Activated T-helper 1 cell treated with anti-CD3 and anti-CD28 coated beads, Interleukin-2, amount 50 U/mL, for 16 hours (primary cell): ENCODE data around the gene ADAMTS12.
"Not testable (repeated sequence)": the region's sequence is repeated elsewhere in the genome, so short reads cannot be mapped to it uniquely, and the experiment has no call there.

ENCODE experiments used
- DNase-seq, 2 donors: peaks; one replicate each; pipeline ENCODE4 v3.0.0-alpha.2; 2020; ENCODE audit warnings: low read depth in 1 of 2, low spot score in 1 of 2

The ADAMTS12 gene

GRCh38 chr5:33914844-33915243 lies 23.1 kb upstream of the ADAMTS12 start:
- not testable (repeated sequence) for DNase-seq

- DNase-seq: not testable (repeated sequence)
These were observed 14.5 kb upstream of the ADAMTS12 start for GRCh38 chr5:33906248-33906647.

GRCh38 chr5:33905381-33905780 lies 13.6 kb upstream of the ADAMTS12 start:
- DNase-seq: no peak

GRCh38 chr5:33903118-33903517 lies 11.3 kb upstream of the ADAMTS12 start:
- DNase-seq: no peak

- DNase-seq: no peak
These were observed 9.4 kb upstream of the ADAMTS12 start for GRCh38 chr5:33901156-33901555.

- no peak for DNase-seq
These were observed 2.8 kb upstream of the ADAMTS12 start for GRCh38 chr5:33894566-33894965.

- no peak for DNase-seq
These were observed 889 bp upstream of the ADAMTS12 start for GRCh38 chr5:33892620-33893137.

- DNase-seq: no peak
These were observed 373 bp downstream of the ADAMTS12 start for GRCh38 chr5:33891446-33891787.

GRCh38 chr5:33890131-33891032 lies 1.4 kb downstream of the ADAMTS12 start:
- no peak for DNase-seq

GRCh38 chr5:33888587-33888986 lies 3.2 kb downstream of the ADAMTS12 start:
- DNase-seq: no peak

- no peak for DNase-seq
These were observed 4.5 kb downstream of the ADAMTS12 start for GRCh38 chr5:33887268-33887667.

GRCh38 chr5:33886283-33886682 lies 5.5 kb downstream of the ADAMTS12 start:
- DNase-seq: no peak

- DNase-seq: no peak
These were observed 6.1 kb downstream of the ADAMTS12 start for GRCh38 chr5:33885679-33886078.

- no peak for DNase-seq
These were observed 8.3 kb downstream of the ADAMTS12 start for GRCh38 chr5:33883482-33883881.

- DNase-seq: no peak
These were observed 11.5 kb downstream of the ADAMTS12 start for GRCh38 chr5:33880319-33880718.

- no peak for DNase-seq
These were observed 14.3 kb downstream of the ADAMTS12 start for GRCh38 chr5:33877449-33877848.

- no peak for DNase-seq
These were observed 24.5 kb downstream of the ADAMTS12 start for GRCh38 chr5:33867241-33867640.

GRCh38 chr5:33859177-33859576 lies 32.6 kb downstream of the ADAMTS12 start:
- DNase-seq: not testable (repeated sequence)

- DNase-seq: no peak
These were observed 34.8 kb downstream of the ADAMTS12 start for GRCh38 chr5:33857037-33857436.

GRCh38 chr5:33855396-33855795 lies 36.4 kb downstream of the ADAMTS12 start:
- DNase-seq: no peak

GRCh38 chr5:33854733-33855151 lies 37.0 kb downstream of the ADAMTS12 start:
- DNase-seq: no peak

GRCh38 chr5:33852837-33853236 lies 39.0 kb downstream of the ADAMTS12 start:
- DNase-seq: no peak

- no peak for DNase-seq
These were observed 39.5 kb downstream of the ADAMTS12 start for GRCh38 chr5:33852319-33852718.
